Endothelial cell of umbilical vein (primary cell): ENCODE measurements around the gene TSPAN5.

ENCODE experiments used
- EZH2 ChIP-seq: IDR thresholded peaks from 2 replicates; pipeline ENCODE4 v1.6.1; 2012; ENCODE audit warnings: borderline replicate concordance, low read depth, mild to moderate bottlenecking, moderate library complexity, low read length, inconsistent platforms; ENCODE audit not compliant: severe bottlenecking
- GATA2 ChIP-seq: IDR thresholded peaks from 2 replicates; pipeline ENCODE4 v1.7.0; 2011; ENCODE audit warnings: low read depth, mild to moderate bottlenecking, moderate library complexity, mixed read lengths, low read length; ENCODE audit not compliant: insufficient read length, insufficient read depth
- JUN ChIP-seq: IDR thresholded peaks from 2 replicates; pipeline ENCODE4 v1.6.1; 2011; ENCODE audit warnings: borderline replicate concordance, low read depth; ENCODE audit not compliant: insufficient read length, insufficient read depth
- MYC ChIP-seq: IDR thresholded peaks from one replicate; pipeline ENCODE4 v1.6.1; 2011; ENCODE audit warnings: mild to moderate bottlenecking, low read depth, low read length
- POLR2A ChIP-seq: IDR thresholded peaks from 2 replicates; pipeline ENCODE4 v1.6.1; 2012; ENCODE audit warnings: low read depth, mild to moderate bottlenecking, control low read depth, low read length
- POLR2AphosphoS5 ChIP-seq: IDR thresholded peaks from 2 replicates; pipeline ENCODE4 v1.6.1; 2012; ENCODE audit warnings: low read depth, mild to moderate bottlenecking, control low read depth, low read length, moderate library complexity; ENCODE audit not compliant: insufficient read depth
- TF ChIP-seq, protein P1 (sequence below): IDR thresholded peaks from 2 replicates; pipeline ENCODE4 v1.6.1; 2011; ENCODE audit not compliant: insufficient read depth, insufficient read length
- TF ChIP-seq, protein P2 (sequence below), 2 donors: IDR thresholded peaks; 1 replicate in 1 of 2; 2 replicates in 1 of 2; pipeline ENCODE4 v1.5.1; 2011; ENCODE audit warnings: low read length in 2 of 2, mild to moderate bottlenecking in 2 of 2, moderate library complexity in 2 of 2, control low read depth in 1 of 2, inconsistent platforms in 1 of 2, low read depth in 1 of 2; ENCODE audit not compliant: insufficient read depth in 1 of 2; ENCODE audit errors: extremely low read depth in 1 of 2

DNA sequence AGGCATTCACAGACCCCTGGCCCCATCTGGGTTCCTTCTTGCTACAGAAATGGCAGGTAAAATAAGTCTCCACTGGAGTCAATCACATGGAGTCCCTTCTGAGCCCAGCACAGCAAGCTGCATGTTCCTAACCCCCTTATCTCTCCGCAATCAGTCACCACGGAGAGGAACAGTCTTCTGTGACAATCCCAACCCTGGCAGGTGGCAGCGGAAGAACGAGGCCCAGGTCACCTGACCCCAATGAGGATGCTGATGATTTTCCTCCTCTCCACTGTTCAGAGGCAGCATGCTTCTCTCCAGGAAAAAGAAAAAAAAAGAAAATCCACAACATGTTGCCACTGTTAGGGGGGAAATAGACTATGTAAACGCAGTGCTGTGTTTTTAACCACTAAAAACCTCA lies 50.1 kb downstream of the TSPAN5 start:
- TF ChIP-seq, protein P1, sequence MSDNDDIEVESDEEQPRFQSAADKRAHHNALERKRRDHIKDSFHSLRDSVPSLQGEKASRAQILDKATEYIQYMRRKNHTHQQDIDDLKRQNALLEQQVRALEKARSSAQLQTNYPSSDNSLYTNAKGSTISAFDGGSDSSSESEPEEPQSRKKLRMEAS: no peak
- TF ChIP-seq, protein P2, sequence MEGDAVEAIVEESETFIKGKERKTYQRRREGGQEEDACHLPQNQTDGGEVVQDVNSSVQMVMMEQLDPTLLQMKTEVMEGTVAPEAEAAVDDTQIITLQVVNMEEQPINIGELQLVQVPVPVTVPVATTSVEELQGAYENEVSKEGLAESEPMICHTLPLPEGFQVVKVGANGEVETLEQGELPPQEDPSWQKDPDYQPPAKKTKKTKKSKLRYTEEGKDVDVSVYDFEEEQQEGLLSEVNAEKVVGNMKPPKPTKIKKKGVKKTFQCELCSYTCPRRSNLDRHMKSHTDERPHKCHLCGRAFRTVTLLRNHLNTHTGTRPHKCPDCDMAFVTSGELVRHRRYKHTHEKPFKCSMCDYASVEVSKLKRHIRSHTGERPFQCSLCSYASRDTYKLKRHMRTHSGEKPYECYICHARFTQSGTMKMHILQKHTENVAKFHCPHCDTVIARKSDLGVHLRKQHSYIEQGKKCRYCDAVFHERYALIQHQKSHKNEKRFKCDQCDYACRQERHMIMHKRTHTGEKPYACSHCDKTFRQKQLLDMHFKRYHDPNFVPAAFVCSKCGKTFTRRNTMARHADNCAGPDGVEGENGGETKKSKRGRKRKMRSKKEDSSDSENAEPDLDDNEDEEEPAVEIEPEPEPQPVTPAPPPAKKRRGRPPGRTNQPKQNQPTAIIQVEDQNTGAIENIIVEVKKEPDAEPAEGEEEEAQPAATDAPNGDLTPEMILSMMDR (IDR thresholded peaks at IDR 0.05; ENCODE audit: extremely low read depth in 1 of 2, insufficient read depth in 1 of 2, low read depth in 1 of 2, low read length in 2 of 2): no peak
- TF ChIP-seq EZH2 (no peak), POLR2A (no peak), POLR2AphosphoS5 (no peak), MYC (no peak), JUN (no peak), GATA2 (no peak)
